Measurements from ENCODE around the gene TRMT11.
"Not testable (repeated sequence)": the region's sequence is repeated elsewhere in the genome, so short reads cannot be mapped to it uniquely, and the experiment has no call there.

DNA sequence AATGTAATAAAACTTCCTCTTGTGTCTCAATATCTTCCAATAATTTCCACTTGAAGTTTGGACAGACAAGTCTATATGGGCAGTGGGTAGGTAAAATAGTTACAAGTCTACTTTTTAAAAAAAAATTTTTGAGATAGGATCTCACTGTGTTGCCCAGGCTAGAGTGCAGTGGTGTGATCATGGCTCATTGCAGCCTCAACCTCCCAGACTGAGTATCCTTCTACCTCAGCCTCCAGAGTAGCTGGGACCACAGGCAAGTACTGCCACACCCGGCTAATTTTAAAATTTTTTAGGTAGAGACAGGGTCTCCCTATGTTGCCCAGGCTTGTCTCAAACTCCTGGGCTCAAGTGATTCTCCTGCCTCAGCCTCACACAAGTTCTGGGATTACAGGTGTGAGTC is 13.9 kb upstream of the TRMT11 start:
- TF ChIP-seq, protein P1, sequence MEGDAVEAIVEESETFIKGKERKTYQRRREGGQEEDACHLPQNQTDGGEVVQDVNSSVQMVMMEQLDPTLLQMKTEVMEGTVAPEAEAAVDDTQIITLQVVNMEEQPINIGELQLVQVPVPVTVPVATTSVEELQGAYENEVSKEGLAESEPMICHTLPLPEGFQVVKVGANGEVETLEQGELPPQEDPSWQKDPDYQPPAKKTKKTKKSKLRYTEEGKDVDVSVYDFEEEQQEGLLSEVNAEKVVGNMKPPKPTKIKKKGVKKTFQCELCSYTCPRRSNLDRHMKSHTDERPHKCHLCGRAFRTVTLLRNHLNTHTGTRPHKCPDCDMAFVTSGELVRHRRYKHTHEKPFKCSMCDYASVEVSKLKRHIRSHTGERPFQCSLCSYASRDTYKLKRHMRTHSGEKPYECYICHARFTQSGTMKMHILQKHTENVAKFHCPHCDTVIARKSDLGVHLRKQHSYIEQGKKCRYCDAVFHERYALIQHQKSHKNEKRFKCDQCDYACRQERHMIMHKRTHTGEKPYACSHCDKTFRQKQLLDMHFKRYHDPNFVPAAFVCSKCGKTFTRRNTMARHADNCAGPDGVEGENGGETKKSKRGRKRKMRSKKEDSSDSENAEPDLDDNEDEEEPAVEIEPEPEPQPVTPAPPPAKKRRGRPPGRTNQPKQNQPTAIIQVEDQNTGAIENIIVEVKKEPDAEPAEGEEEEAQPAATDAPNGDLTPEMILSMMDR (conservative IDR thresholded peaks at IDR 0.05; ENCODE audit: low read depth, low read length): not testable (repeated sequence)
- not testable (repeated sequence) for TF ChIP-seq EZH2 (IDR thresholded peaks at IDR 0.05; ENCODE audit: low read length, unreplicated experiment); EZH2phosphoT487 (IDR thresholded peaks at IDR 0.05; ENCODE audit: borderline replicate concordance, low read length)
